ENCODE data around the gene HOTAIR.

The HOTAIR gene

GRCh38 chr12:53974084-53975063 lies at the start of gene HOTAIR:
Gene HOTAIR (minus strand): TSS chr12:53974954.
- no peak for DNase-seq (ENCODE audit: low read depth)

- DNase-seq (ENCODE audit: low read depth): no peak
Observed at GRCh38 chr12:54024127-54024526, 49.4 kb upstream of the HOTAIR start.

GRCh38 chr12:54022960-54023884 lies 48.5 kb upstream of the HOTAIR start:
- DNase-seq (ENCODE audit: low read depth): no peak

GRCh38 chr12:54021432-54022013 lies 46.8 kb upstream of the HOTAIR start:
- DNase-seq (ENCODE audit: low read depth): no peak

GRCh38 chr12:54020591-54021405 lies 46.0 kb upstream of the HOTAIR start:
- no peak for DNase-seq (ENCODE audit: low read depth)

GRCh38 chr12:54019924-54020590 lies 45.3 kb upstream of the HOTAIR start:
- no peak for DNase-seq (ENCODE audit: low read depth)

GRCh38 chr12:54019091-54019811 lies 44.5 kb upstream of the HOTAIR start:
- no peak for DNase-seq (ENCODE audit: low read depth)

- DNase-seq (ENCODE audit: low read depth): no peak
Observed at GRCh38 chr12:54018468-54018984, 43.8 kb upstream of the HOTAIR start.

- DNase-seq (ENCODE audit: low read depth): peak; percentile 94
Observed at GRCh38 chr12:54017878-54018467, 43.2 kb upstream of the HOTAIR start.

- no peak for DNase-seq (ENCODE audit: low read depth)
Observed at GRCh38 chr12:54017027-54017788, 42.5 kb upstream of the HOTAIR start.

- peak; percentile 85 for DNase-seq (ENCODE audit: low read depth)
Observed at GRCh38 chr12:54016478-54016964, 41.8 kb upstream of the HOTAIR start.

- DNase-seq (ENCODE audit: low read depth): no peak
Observed at GRCh38 chr12:54016051-54016450, 41.3 kb upstream of the HOTAIR start.

- no peak for DNase-seq (ENCODE audit: low read depth)
Observed at GRCh38 chr12:54015018-54015931, 40.5 kb upstream of the HOTAIR start.

- no peak for DNase-seq (ENCODE audit: low read depth)
Observed at GRCh38 chr12:54014377-54015017, 39.7 kb upstream of the HOTAIR start.

- no peak for DNase-seq (ENCODE audit: low read depth)
Observed at GRCh38 chr12:54012631-54013409, 38.1 kb upstream of the HOTAIR start.
